ENCODE data around the gene HAUS8. TPM values are rescaled to one million over a fixed set of nuclear protein-coding genes. Genes with fewer than 3 reads are reported as not detected.

The HAUS8 gene
- total RNA-seq, 1 experiment from 2014 or later = 21.5 TPM

- 0 out of 2 replicates have a peak, but pooled peaks cover 4% of the 10 kb centered on the region for H3K4me1 ChIP-seq (replicated peaks)
- no peak for DNase-seq (ENCODE audit: low read depth in 1 of 2, low spot score in 2 of 2)
- no peaks in the 10 kb centered on the region for H3K27me3 ChIP-seq (replicated peaks)
- no peak overlapping the region for H3K27ac ChIP-seq
- no peak overlapping the region for H3K4me3 ChIP-seq
- H3K9me3 ChIP-seq (replicated peaks) = no peaks in the 10 kb centered on the region
- peaks cover 85% of the 10 kb centered on the region for H3K36me3 ChIP-seq
Measured at GRCh38 chr19:17054746-17055145, 20.5 kb downstream of the HAUS8 start.

GRCh38 chr19:17052439-17052838 lies 22.8 kb downstream of the HAUS8 start:
- Histone ChIP-seq H3K9me3 (replicated peaks) (no peaks in the 10 kb centered on the region), H3K4me1 (replicated peaks) (no peaks in the 10 kb centered on the region), H3K27me3 (replicated peaks) (no peaks in the 10 kb centered on the region), H3K36me3 (peaks cover 73% of the 10 kb centered on the region), H3K4me3 (no peak overlapping the region), H3K27ac (no peak overlapping the region)
- DNase-seq (ENCODE audit: low read depth in 1 of 2, low spot score in 2 of 2) = no peak

GRCh38 chr19:17049711-17050280 lies 25.5 kb downstream of the HAUS8 start:
- no peak overlapping the region for H3K4me3 ChIP-seq
- no peaks in the 10 kb centered on the region for H3K4me1 ChIP-seq (replicated peaks)
- DNase-seq (ENCODE audit: low read depth in 1 of 2, low spot score in 2 of 2) = no peak
- H3K27me3 ChIP-seq (replicated peaks) = no peaks in the 10 kb centered on the region
- H3K27ac ChIP-seq = no peak overlapping the region
- no peaks in the 10 kb centered on the region for H3K9me3 ChIP-seq (replicated peaks)
- peaks cover 51% of the 10 kb centered on the region for H3K36me3 ChIP-seq

GRCh38 chr19:17048885-17049453 lies 26.3 kb downstream of the HAUS8 start:
- Histone ChIP-seq H3K36me3 (peaks cover 42% of the 10 kb centered on the region), H3K9me3 (replicated peaks) (no peaks in the 10 kb centered on the region), H3K27me3 (replicated peaks) (no peaks in the 10 kb centered on the region), H3K27ac (no peak overlapping the region), H3K4me1 (replicated peaks) (no peaks in the 10 kb centered on the region), H3K4me3 (no peak overlapping the region)
- DNase-seq (ENCODE audit: low read depth in 1 of 2, low spot score in 2 of 2) = no peak

- Histone ChIP-seq H3K27ac (no peak overlapping the region), H3K36me3 (peaks cover 21% of the 10 kb centered on the region), H3K4me3 (no peak overlapping the region), H3K9me3 (replicated peaks) (no peaks in the 10 kb centered on the region), H3K4me1 (replicated peaks) (no peaks in the 10 kb centered on the region), H3K27me3 (replicated peaks) (0 out of 2 replicates have a peak, but pooled peaks cover 3% of the 10 kb centered on the region)
- DNase-seq (ENCODE audit: low read depth in 1 of 2, low spot score in 2 of 2) = no peak
Measured at GRCh38 chr19:17045907-17046502, 29.2 kb downstream of the HAUS8 start.

- H3K36me3 ChIP-seq = peaks cover under 1% of the 10 kb centered on the region; the same call in 1 of the 2 replicates
- H3K4me3 ChIP-seq = no peak overlapping the region
- H3K4me1 ChIP-seq (replicated peaks) = no peaks in the 10 kb centered on the region
- 0 out of 2 replicates have a peak, but pooled peaks cover 3% of the 10 kb centered on the region for H3K27me3 ChIP-seq (replicated peaks)
- H3K9me3 ChIP-seq (replicated peaks) = no peaks in the 10 kb centered on the region
- no peak overlapping the region for H3K27ac ChIP-seq
- no peak for DNase-seq (ENCODE audit: low read depth in 1 of 2, low spot score in 2 of 2)
Measured at GRCh38 chr19:17043744-17044143, 31.5 kb downstream of the HAUS8 start.

GRCh38 chr19:17041976-17042375 lies 33.3 kb downstream of the HAUS8 start:
- H3K27ac ChIP-seq = no peak overlapping the region
- no peaks in the 10 kb centered on the region for H3K4me1 ChIP-seq (replicated peaks)
- H3K9me3 ChIP-seq (replicated peaks) = no peaks in the 10 kb centered on the region
- H3K4me3 ChIP-seq = no peak overlapping the region
- no peak for DNase-seq (ENCODE audit: low read depth in 1 of 2, low spot score in 2 of 2)
- no peaks in the 10 kb centered on the region for H3K36me3 ChIP-seq
- H3K27me3 ChIP-seq (replicated peaks) = 0 out of 2 replicates have a peak, but pooled peaks cover 3% of the 10 kb centered on the region

- Histone ChIP-seq H3K36me3 (no peaks in the 10 kb centered on the region), H3K4me3 (no peak overlapping the region), H3K27me3 (replicated peaks) (0 out of 2 replicates have a peak, but pooled peaks cover 3% of the 10 kb centered on the region), H3K27ac (no peak overlapping the region), H3K4me1 (replicated peaks) (no peaks in the 10 kb centered on the region), H3K9me3 (replicated peaks) (no peaks in the 10 kb centered on the region)
- no peak for DNase-seq (ENCODE audit: low read depth in 1 of 2, low spot score in 2 of 2)
Measured at GRCh38 chr19:17037966-17038500, 37.2 kb downstream of the HAUS8 start.

GRCh38 chr19:17037184-17037583 lies 38.1 kb downstream of the HAUS8 start:
- no peaks in the 10 kb centered on the region for H3K9me3 ChIP-seq (replicated peaks)
- H3K27me3 ChIP-seq (replicated peaks) = 0 out of 2 replicates have a peak, but pooled peaks cover 2% of the 10 kb centered on the region
- no peak overlapping the region for H3K27ac ChIP-seq
- DNase-seq (ENCODE audit: low read depth in 1 of 2, low spot score in 2 of 2) = no peak
- no peaks in the 10 kb centered on the region for H3K36me3 ChIP-seq
- no peaks in the 10 kb centered on the region for H3K4me1 ChIP-seq (replicated peaks)
- H3K4me3 ChIP-seq = no peak overlapping the region

GRCh38 chr19:17036640-17037039 lies 38.6 kb downstream of the HAUS8 start:
- H3K27ac ChIP-seq = no peak overlapping the region
- no peak overlapping the region for H3K4me3 ChIP-seq
- no peaks in the 10 kb centered on the region for H3K36me3 ChIP-seq
- H3K27me3 ChIP-seq (replicated peaks) = 0 out of 2 replicates have a peak, but pooled peaks cover 5% of the 10 kb centered on the region
- no peaks in the 10 kb centered on the region for H3K9me3 ChIP-seq (replicated peaks)
- no peak for DNase-seq (ENCODE audit: low read depth in 1 of 2, low spot score in 2 of 2)
- H3K4me1 ChIP-seq (replicated peaks) = no peaks in the 10 kb centered on the region

GRCh38 chr19:17035842-17036424 lies 39.3 kb downstream of the HAUS8 start:
- Histone ChIP-seq H3K4me1 (replicated peaks) (no peaks in the 10 kb centered on the region), H3K27me3 (replicated peaks) (peaks cover 5% of the 10 kb centered on the region; the same call in 1 of the 2 replicates), H3K27ac (no peak overlapping the region), H3K9me3 (replicated peaks) (no peaks in the 10 kb centered on the region), H3K36me3 (no peaks in the 10 kb centered on the region), H3K4me3 (no peak overlapping the region)
- DNase-seq (ENCODE audit: low read depth in 1 of 2, low spot score in 2 of 2) = no peak

- H3K27me3 ChIP-seq (replicated peaks) = peaks cover 12% of the 10 kb centered on the region
Measured at GRCh38 chr19:17031741-17032140, 43.5 kb downstream of the HAUS8 start.

GRCh38 chr19:17027535-17027975 lies 47.7 kb downstream of the HAUS8 start:
- no peak overlapping the region for H3K27ac ChIP-seq
- H3K27me3 ChIP-seq (replicated peaks) = peaks cover 29% of the 10 kb centered on the region
- H3K9me3 ChIP-seq (replicated peaks) = peaks cover 12% of the 10 kb centered on the region
- 0 out of 2 replicates have a peak, but pooled peaks cover 5% of the 10 kb centered on the region for H3K4me1 ChIP-seq (replicated peaks)
- DNase-seq (ENCODE audit: low read depth in 1 of 2, low spot score in 2 of 2) = no peak
- H3K36me3 ChIP-seq = no peaks in the 10 kb centered on the region
- no peak overlapping the region for H3K4me3 ChIP-seq

More at GRCh38 chr19:17031741-17032140, 43.5 kb downstream of the HAUS8 start:
- H3K36me3 ChIP-seq = no peaks in the 10 kb centered on the region
- H3K4me3 ChIP-seq = no peak overlapping the region
- H3K4me1 ChIP-seq (replicated peaks) = no peaks in the 10 kb centered on the region
- DNase-seq (ENCODE audit: low read depth in 1 of 2, low spot score in 2 of 2) = no peak
- H3K9me3 ChIP-seq (replicated peaks) = no peaks in the 10 kb centered on the region
- H3K27ac ChIP-seq = no peak overlapping the region

All from SJSA1 (cell line).